ENCODE measurements around the gene SH3RF3. TPM values are rescaled to one million over a fixed set of nuclear protein-coding genes. Genes with fewer than 3 reads are reported as not detected.
A peak's percentile ranks its signal among the peaks of the same experiment; 100 is the strongest.

The SH3RF3 gene
- polyA plus RNA-seq (2013, experiment 1 of 2) = 1.1 TPM
- polyA plus RNA-seq (2013, experiment 2 of 2) = 1.1 TPM

- no peak within 1 kb of the TSS for H3K27ac ChIP-seq (ENCODE audit: low read depth, low read length)
- H3K23ac ChIP-seq (ENCODE audit: low read length) = no peak within 1 kb of the TSS
- no peak within 1 kb of the TSS for H3K18ac ChIP-seq (ENCODE audit: low read length)
- no peaks in the 10 kb centered on the region for H3K79me1 ChIP-seq (ENCODE audit: low read length)
- no peak within 1 kb of the TSS for H2BK120ac ChIP-seq (ENCODE audit: low read depth, low read length)
- H2BK15ac ChIP-seq (replicated peaks; ENCODE audit: low read depth) = no peak within 1 kb of the TSS
- peak within 1 kb of the TSS; percentile 38 for H3K4me3 ChIP-seq (ENCODE audit: low read length)
- no peak within 1 kb of the TSS for H2AK5ac ChIP-seq (ENCODE audit: low read length)
- peak; percentile 65 for DNase-seq
- no peaks in the 10 kb centered on the region for H3K36me3 ChIP-seq (ENCODE audit: control insufficient read depth, insufficient read depth, low read length)
- peak within 1 kb of the TSS; percentile 82 for H3K56ac ChIP-seq (ENCODE audit: low read length)
- H3K27me3 ChIP-seq (ENCODE audit: insufficient read depth, low read length, poor library complexity) = peaks cover 11% of the 10 kb centered on the region
- H4K5ac ChIP-seq (ENCODE audit: low read length) = no peak within 1 kb of the TSS
- H3K4ac ChIP-seq (ENCODE audit: low read depth, low read length) = no peak within 1 kb of the TSS
- H3K79me2 ChIP-seq (ENCODE audit: control insufficient read depth, insufficient read depth, low read length) = no peaks in the 10 kb centered on the region
- H3K4me1 ChIP-seq (ENCODE audit: control insufficient read depth, low read depth, low read length) = no peaks in the 10 kb centered on the region
- peak within 1 kb of the TSS; percentile 65 for H3K9ac ChIP-seq (ENCODE audit: low read length)
- peak within 1 kb of the TSS; percentile 95 for H3K4me2 ChIP-seq (ENCODE audit: low read length)
- H4K8ac ChIP-seq (ENCODE audit: low read depth, low read length) = no peak within 1 kb of the TSS
- no peak within 1 kb of the TSS for H2BK5ac ChIP-seq (ENCODE audit: low read length)
- no CpG with 5 or more reads among the region's 85 CpGs for WGBS (ENCODE audit: extremely low coverage, insufficient coverage, low lambda C conversion rate)
These were observed at the start of gene SH3RF3 for GRCh38 chr2:109128616-109129355. Gene SH3RF3 (plus strand): TSS chr2:109129205.

DNA sequence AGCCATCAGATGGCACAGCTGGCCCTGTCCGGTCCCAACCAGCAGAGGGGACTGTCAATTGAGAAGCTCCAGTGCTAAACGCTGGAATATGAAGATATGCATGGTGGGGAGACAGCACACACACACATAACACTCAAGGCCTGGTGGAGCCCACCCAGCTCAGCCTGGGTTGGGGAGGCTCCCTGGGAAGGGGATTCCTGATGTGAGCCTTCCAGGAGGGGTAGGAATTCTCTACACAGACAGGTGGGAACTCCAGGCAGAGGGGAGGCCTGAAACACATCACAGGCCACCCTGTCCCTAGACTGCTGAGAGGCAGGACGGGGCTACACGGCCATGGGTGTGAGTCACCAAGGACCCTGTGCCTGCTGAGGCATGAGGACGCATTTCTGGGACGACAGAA is 49.4 kb upstream of the SH3RF3 start:
- Histone ChIP-seq H4K8ac (ENCODE audit: low read depth, low read length) (no peak overlapping the region), H3K23ac (ENCODE audit: low read length) (no peak overlapping the region), H3K27me3 (ENCODE audit: insufficient read depth, low read length, poor library complexity) (no peaks in the 10 kb centered on the region), H2BK5ac (ENCODE audit: low read length) (no peak overlapping the region), H2BK120ac (ENCODE audit: low read depth, low read length) (no peak overlapping the region), H3K27ac (ENCODE audit: low read depth, low read length) (no peak overlapping the region), H3K9ac (ENCODE audit: low read length) (no peak overlapping the region), H3K79me2 (ENCODE audit: control insufficient read depth, insufficient read depth, low read length) (no peaks in the 10 kb centered on the region), H3K4me1 (ENCODE audit: control insufficient read depth, low read depth, low read length) (no peaks in the 10 kb centered on the region), H3K4ac (ENCODE audit: low read depth, low read length) (no peak overlapping the region), H4K5ac (ENCODE audit: low read length) (no peak overlapping the region), H2BK15ac (replicated peaks; ENCODE audit: low read depth) (no peak overlapping the region), H3K18ac (ENCODE audit: low read length) (no peak overlapping the region), H3K36me3 (ENCODE audit: control insufficient read depth, insufficient read depth, low read length) (no peaks in the 10 kb centered on the region), H3K4me2 (ENCODE audit: low read length) (no peak overlapping the region), H3K79me1 (ENCODE audit: low read length) (no peaks in the 10 kb centered on the region), H3K56ac (ENCODE audit: low read length) (no peak overlapping the region), H3K4me3 (ENCODE audit: low read length) (no peak overlapping the region), H2AK5ac (ENCODE audit: low read length) (no peak overlapping the region)
- DNase-seq = no peak
- WGBS (ENCODE audit: extremely low coverage, insufficient coverage, low lambda C conversion rate) = no CpG with 5 or more reads among the region's 6 CpGs

DNA sequence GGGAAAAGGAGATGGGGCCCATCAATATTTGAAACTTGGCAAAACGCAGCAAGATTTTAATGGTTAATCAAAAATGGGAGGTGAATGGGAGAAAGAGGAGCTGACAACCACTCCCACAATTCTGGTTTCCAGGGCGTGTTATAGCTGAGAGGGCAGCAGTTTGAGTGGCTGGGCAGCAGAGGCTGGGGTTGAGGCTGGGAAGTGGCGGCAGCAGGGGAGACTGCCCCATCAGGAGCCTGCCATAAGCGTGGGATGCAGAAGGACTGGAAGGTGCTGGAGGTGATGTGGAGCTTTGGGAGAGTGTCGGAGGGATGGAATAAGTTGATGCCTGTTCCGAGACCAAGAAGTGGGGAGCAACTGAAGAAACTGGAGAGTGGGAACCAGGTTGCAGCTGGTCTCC is 48.9 kb upstream of the SH3RF3 start:
- Histone ChIP-seq H3K27ac (ENCODE audit: low read depth, low read length) (no peak overlapping the region), H2AK5ac (ENCODE audit: low read length) (no peak overlapping the region), H4K5ac (ENCODE audit: low read length) (no peak overlapping the region), H3K27me3 (ENCODE audit: insufficient read depth, low read length, poor library complexity) (no peaks in the 10 kb centered on the region), H2BK120ac (ENCODE audit: low read depth, low read length) (no peak overlapping the region), H3K4ac (ENCODE audit: low read depth, low read length) (no peak overlapping the region), H3K56ac (ENCODE audit: low read length) (no peak overlapping the region), H3K36me3 (ENCODE audit: control insufficient read depth, insufficient read depth, low read length) (no peaks in the 10 kb centered on the region), H2BK15ac (replicated peaks; ENCODE audit: low read depth) (no peak overlapping the region), H3K4me3 (ENCODE audit: low read length) (no peak overlapping the region), H3K79me2 (ENCODE audit: control insufficient read depth, insufficient read depth, low read length) (no peaks in the 10 kb centered on the region), H2BK5ac (ENCODE audit: low read length) (no peak overlapping the region), H3K23ac (ENCODE audit: low read length) (no peak overlapping the region), H3K4me2 (ENCODE audit: low read length) (no peak overlapping the region), H3K4me1 (ENCODE audit: control insufficient read depth, low read depth, low read length) (no peaks in the 10 kb centered on the region), H3K18ac (ENCODE audit: low read length) (no peak overlapping the region), H4K8ac (ENCODE audit: low read depth, low read length) (no peak overlapping the region), H3K9ac (ENCODE audit: low read length) (no peak overlapping the region), H3K79me1 (ENCODE audit: low read length) (no peaks in the 10 kb centered on the region)
- DNase-seq = no peak
- no CpG with 5 or more reads among the region's 6 CpGs for WGBS (ENCODE audit: extremely low coverage, insufficient coverage, low lambda C conversion rate)

- Histone ChIP-seq H3K4me3 (ENCODE audit: low read length) (no peak overlapping the region), H3K4ac (ENCODE audit: low read depth, low read length) (no peak overlapping the region), H2BK15ac (replicated peaks; ENCODE audit: low read depth) (no peak overlapping the region), H3K4me1 (ENCODE audit: control insufficient read depth, low read depth, low read length) (no peaks in the 10 kb centered on the region), H3K79me1 (ENCODE audit: low read length) (no peaks in the 10 kb centered on the region), H3K9ac (ENCODE audit: low read length) (no peak overlapping the region), H3K23ac (ENCODE audit: low read length) (no peak overlapping the region), H4K8ac (ENCODE audit: low read depth, low read length) (no peak overlapping the region), H3K4me2 (ENCODE audit: low read length) (no peak overlapping the region), H3K18ac (ENCODE audit: low read length) (no peak overlapping the region), H2BK5ac (ENCODE audit: low read length) (no peak overlapping the region), H2AK5ac (ENCODE audit: low read length) (no peak overlapping the region), H3K36me3 (ENCODE audit: control insufficient read depth, insufficient read depth, low read length) (no peaks in the 10 kb centered on the region), H3K56ac (ENCODE audit: low read length) (no peak overlapping the region), H3K79me2 (ENCODE audit: control insufficient read depth, insufficient read depth, low read length) (no peaks in the 10 kb centered on the region), H4K5ac (ENCODE audit: low read length) (no peak overlapping the region), H3K27ac (ENCODE audit: low read depth, low read length) (no peak overlapping the region), H2BK120ac (ENCODE audit: low read depth, low read length) (no peak overlapping the region), H3K27me3 (ENCODE audit: insufficient read depth, low read length, poor library complexity) (no peaks in the 10 kb centered on the region)
- no CpG with 5 or more reads among the region's 3 CpGs for WGBS (ENCODE audit: extremely low coverage, insufficient coverage, low lambda C conversion rate)
- DNase-seq = no peak
These were observed 48.2 kb upstream of the SH3RF3 start for GRCh38 chr2:109080757-109081156.

- H3K27me3 ChIP-seq (ENCODE audit: insufficient read depth, low read length, poor library complexity) = no peaks in the 10 kb centered on the region
- H3K4me3 ChIP-seq (ENCODE audit: low read length) = no peak overlapping the region
- no peak overlapping the region for H3K4ac ChIP-seq (ENCODE audit: low read depth, low read length)
- no peaks in the 10 kb centered on the region for H3K4me1 ChIP-seq (ENCODE audit: control insufficient read depth, low read depth, low read length)
- H3K4me2 ChIP-seq (ENCODE audit: low read length) = no peak overlapping the region
- no peaks in the 10 kb centered on the region for H3K36me3 ChIP-seq (ENCODE audit: control insufficient read depth, insufficient read depth, low read length)
- no peak overlapping the region for H3K23ac ChIP-seq (ENCODE audit: low read length)
- H3K9ac ChIP-seq (ENCODE audit: low read length) = no peak overlapping the region
- no peak overlapping the region for H2BK5ac ChIP-seq (ENCODE audit: low read length)
- no peak overlapping the region for H2BK15ac ChIP-seq (replicated peaks; ENCODE audit: low read depth)
- H3K79me2 ChIP-seq (ENCODE audit: control insufficient read depth, insufficient read depth, low read length) = no peaks in the 10 kb centered on the region
- H4K5ac ChIP-seq (ENCODE audit: low read length) = no peak overlapping the region
- no peak overlapping the region for H2AK5ac ChIP-seq (ENCODE audit: low read length)
- no peak for DNase-seq
- no peak overlapping the region for H3K18ac ChIP-seq (ENCODE audit: low read length)
- H4K8ac ChIP-seq (ENCODE audit: low read depth, low read length) = no peak overlapping the region
- no peaks in the 10 kb centered on the region for H3K79me1 ChIP-seq (ENCODE audit: low read length)
- no peak overlapping the region for H2BK120ac ChIP-seq (ENCODE audit: low read depth, low read length)
- no peak overlapping the region for H3K27ac ChIP-seq (ENCODE audit: low read depth, low read length)
- no CpG with 5 or more reads among the region's 8 CpGs for WGBS (ENCODE audit: extremely low coverage, insufficient coverage, low lambda C conversion rate)
- H3K56ac ChIP-seq (ENCODE audit: low read length) = no peak overlapping the region
These were observed 47.6 kb upstream of the SH3RF3 start for GRCh38 chr2:109081374-109081773.

DNA sequence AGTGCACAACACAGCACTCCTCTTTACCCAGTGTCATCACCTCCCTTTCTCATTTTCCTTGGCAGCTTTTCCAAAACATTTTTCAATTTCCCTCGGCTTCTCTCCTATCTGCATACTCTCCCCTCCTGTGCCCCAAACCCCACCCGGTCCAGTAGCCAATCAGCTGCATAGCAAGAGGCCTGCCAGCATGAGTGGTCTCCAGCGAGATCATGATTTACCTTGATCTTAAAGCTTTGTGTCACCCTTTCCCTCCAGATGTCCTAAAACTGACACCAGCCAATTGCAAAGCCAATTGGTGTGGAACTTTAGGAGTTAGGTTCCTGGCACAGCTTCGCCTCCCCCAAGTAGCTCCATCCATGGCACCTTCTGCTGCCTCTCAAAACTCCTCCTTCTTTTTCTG is 45.2 kb upstream of the SH3RF3 start:
- Histone ChIP-seq H3K18ac (ENCODE audit: low read length) (no peak overlapping the region), H3K4me2 (ENCODE audit: low read length) (no peak overlapping the region), H3K4ac (ENCODE audit: low read depth, low read length) (no peak overlapping the region), H2AK5ac (ENCODE audit: low read length) (no peak overlapping the region), H2BK5ac (ENCODE audit: low read length) (no peak overlapping the region), H3K36me3 (ENCODE audit: control insufficient read depth, insufficient read depth, low read length) (no peaks in the 10 kb centered on the region), H3K4me1 (ENCODE audit: control insufficient read depth, low read depth, low read length) (no peaks in the 10 kb centered on the region), H3K27ac (ENCODE audit: low read depth, low read length) (no peak overlapping the region), H2BK15ac (replicated peaks; ENCODE audit: low read depth) (no peak overlapping the region), H3K27me3 (ENCODE audit: insufficient read depth, low read length, poor library complexity) (no peaks in the 10 kb centered on the region), H2BK120ac (ENCODE audit: low read depth, low read length) (no peak overlapping the region), H3K23ac (ENCODE audit: low read length) (no peak overlapping the region), H4K5ac (ENCODE audit: low read length) (no peak overlapping the region), H3K79me1 (ENCODE audit: low read length) (no peaks in the 10 kb centered on the region), H3K56ac (ENCODE audit: low read length) (no peak overlapping the region), H4K8ac (ENCODE audit: low read depth, low read length) (no peak overlapping the region), H3K79me2 (ENCODE audit: control insufficient read depth, insufficient read depth, low read length) (no peaks in the 10 kb centered on the region), H3K4me3 (ENCODE audit: low read length) (no peak overlapping the region), H3K9ac (ENCODE audit: low read length) (no peak overlapping the region)
- no peak for DNase-seq
- WGBS (ENCODE audit: extremely low coverage, insufficient coverage, low lambda C conversion rate) = no CpG with 5 or more reads among the region's 4 CpGs

Measured in mesendoderm (in vitro differentiated cells).